ENCODE data around the gene CDH20.

CDH20 gene

GRCh38 chr18:61595615-61596251, 262.5 kb downstream of the CDH20 start:
- TF ChIP-seq ZNF776 (tag by site-specific recombination; IDR thresholded peaks at IDR 0.05; ENCODE audit: borderline replicate concordance) (no peak), ZNF660 (tag by site-specific recombination; IDR thresholded peaks at IDR 0.05) (no peak), ZNF514 (tag by site-specific recombination; IDR thresholded peaks at IDR 0.05) (no peak), FEZF1 (tag by site-specific recombination; IDR thresholded peaks at IDR 0.05) (0 out of 2 replicates have a peak, but pooled peaks have one; percentile 18), ZFP37 (tag by site-specific recombination; IDR thresholded peaks at IDR 0.05) (no peak), ZNF571 (tag by site-specific recombination; IDR thresholded peaks at IDR 0.05) (no peak)

GRCh38 chr18:61596296-61596695, 263.1 kb downstream of the CDH20 start:
- ChIA-PET CTCF (interaction anchor here (0.6 to 1.2 kb wide), 6 partner anchors 9 to 537 kb away, joined by 3 to 5 read pairs (median 4); no protein-coding TSS in a partner anchor), POLR2A (no interaction called here)
- no peaks in the 10 kb centered on the region for H3K9me3 ChIP-seq (ENCODE audit: control insufficient read depth, insufficient read depth, low read depth, low read length)
- H3K4me1 ChIP-seq (ENCODE audit: control insufficient read depth, insufficient read depth, low read length), result peaks cover 9% of the 10 kb centered on the region; the same call in 1 of the 2 replicates
- no peak overlapping the region for H3K4me3 ChIP-seq (ENCODE audit: low read depth, low read length)
- no peak overlapping the region for H3K27ac ChIP-seq (ENCODE audit: extremely low read depth, low read depth, low read length)
- no peaks in the 10 kb centered on the region for H3K36me3 ChIP-seq (ENCODE audit: control insufficient read depth in 2 of 2, insufficient read depth in 1 of 2, low read length in 2 of 2)
- TF ChIP-seq ZNF280D (tag by site-specific recombination; IDR thresholded peaks at IDR 0.05) (no peak), ZSCAN30 (tag by site-specific recombination; IDR thresholded peaks at IDR 0.05) (no peak), ZNF26 (tag by site-specific recombination; IDR thresholded peaks at IDR 0.05) (no peak)

More at GRCh38 chr18:61595615-61596251, 262.5 kb downstream of the CDH20 start:
- Histone ChIP-seq H3K4me3 (ENCODE audit: low read depth, low read length) (no peak overlapping the region), H3K9me3 (ENCODE audit: control insufficient read depth, insufficient read depth, low read depth, low read length) (no peaks in the 10 kb centered on the region), H3K27ac (ENCODE audit: extremely low read depth, low read depth, low read length) (no peak overlapping the region), H3K4me1 (ENCODE audit: control insufficient read depth, insufficient read depth, low read length) (peaks cover 9% of the 10 kb centered on the region; the same call in 1 of the 2 replicates), H3K36me3 (ENCODE audit: control insufficient read depth in 2 of 2, insufficient read depth in 1 of 2, low read length in 2 of 2) (no peaks in the 10 kb centered on the region)
- CTCF ChIA-PET, result interaction anchor here (0.6 to 1.1 kb wide), 3 partner anchors 10 to 322 kb away, joined by 3 to 5 read pairs (median 4); no protein-coding TSS in a partner anchor
- POLR2A ChIA-PET, result no interaction called here

- H3K27ac ChIP-seq (ENCODE audit: extremely low read depth, low read depth, low read length), result no peak overlapping the region
- H3K9me3 ChIP-seq (ENCODE audit: control insufficient read depth, insufficient read depth, low read depth, low read length), result no peaks in the 10 kb centered on the region
- peaks cover 9% of the 10 kb centered on the region; the same call in 1 of the 2 replicates for H3K4me1 ChIP-seq (ENCODE audit: control insufficient read depth, insufficient read depth, low read length)
- H3K36me3 ChIP-seq (ENCODE audit: control insufficient read depth in 2 of 2, insufficient read depth in 1 of 2, low read length in 2 of 2), result no peaks in the 10 kb centered on the region
- TF ChIP-seq ZNF837 (tag by site-specific recombination; IDR thresholded peaks at IDR 0.05), result no peak
- TF ChIP-seq ZNF585B (tag by site-specific recombination; IDR thresholded peaks at IDR 0.05), result no peak
- no peak for TF ChIP-seq MYNN (tag by site-specific recombination; IDR thresholded peaks at IDR 0.05; ENCODE audit: borderline replicate concordance)
- TF ChIP-seq ZNF791 (tag by site-specific recombination; IDR thresholded peaks at IDR 0.05), result no peak
- no peak for TF ChIP-seq PRDM1 (tag by site-specific recombination; IDR thresholded peaks at IDR 0.05)
- TF ChIP-seq ZNF513 (tag by site-specific recombination; IDR thresholded peaks at IDR 0.05), result no peak
- TF ChIP-seq ZNF280D (tag by site-specific recombination; IDR thresholded peaks at IDR 0.05), result no peak
- H3K4me3 ChIP-seq (ENCODE audit: low read depth, low read length), result no peak overlapping the region
- CTCF ChIA-PET, result interaction anchor here (0.9 to 2.8 kb wide), 5 partner anchors 10 to 536 kb away, joined by 3 to 14 read pairs (median 3); no protein-coding TSS in a partner anchor
- POLR2A ChIA-PET, result no interaction called here
Measured at GRCh38 chr18:61597316-61597715, 264.1 kb downstream of the CDH20 start.
